Liver (tissue), 3 donors: ENCODE measurements around the gene TNS1.

Experiments
- CTCF ChIP-seq: fragments of 150-350 bp; IDR thresholded peaks from 2 replicates; pipeline ENCODE4 v1.5.1; 2017; ENCODE audit warnings: improper control_type of control experiment, low read depth, low read length; ENCODE audit not compliant: missing input control
- EGR1 ChIP-seq, 2 donors: IDR thresholded peaks; 2 replicates each; pipeline ENCODE4 v1.6.1; 2016 to 2018; ENCODE audit warnings: antibody characterized with exemption in 2 of 2, low read depth in 2 of 2
- GABPA ChIP-seq, 2 donors: IDR thresholded peaks in 1 of 2; conservative IDR thresholded peaks in 1 of 2; 2 replicates each; pipeline ENCODE4 v1.6.1; 2016; ENCODE audit warnings: antibody characterized with exemption in 2 of 2, mild to moderate bottlenecking in 1 of 2, moderate library complexity in 1 of 2
- MAX ChIP-seq: IDR thresholded peaks from 2 replicates; pipeline ENCODE4 v1.6.1; 2016; ENCODE audit warnings: antibody characterized with exemption
- RAD21 ChIP-seq, 2 donors: IDR thresholded peaks; 2 replicates each; pipeline ENCODE4 v1.6.1; 2016; ENCODE audit warnings: antibody characterized with exemption in 2 of 2, mild to moderate bottlenecking in 2 of 2
- REST ChIP-seq: IDR thresholded peaks from 2 replicates; pipeline ENCODE4 v1.6.1; 2016; ENCODE audit warnings: antibody characterized with exemption, mild to moderate bottlenecking
- TAF1 ChIP-seq: conservative IDR thresholded peaks from 2 replicates; pipeline ENCODE4 v1.6.1; 2016; ENCODE audit warnings: antibody characterized with exemption, mild to moderate bottlenecking
- ZBTB33 ChIP-seq: IDR thresholded peaks from 2 replicates; pipeline ENCODE4 v1.6.1; 2016; ENCODE audit warnings: antibody characterized with exemption
- donor health status: healthy.
- donor health status: healthy.

- TF ChIP-seq CTCF, result peak; percentile 19
- TF ChIP-seq ZBTB33, result no peak
- no peak for TF ChIP-seq TAF1
- peak in 1 of 2 donors; percentile 50 for TF ChIP-seq RAD21 (IDR thresholded peaks at IDR 0.05)
- TF ChIP-seq GABPA (IDR thresholded peaks at IDR 0.05 in 1 of 2, conservative IDR thresholded peaks at IDR 0.05 in 1 of 2), result no peak
- TF ChIP-seq REST, result no peak
- no peak for TF ChIP-seq EGR1 (IDR thresholded peaks at IDR 0.05; ENCODE audit: low read depth in 2 of 2)
- TF ChIP-seq MAX, result no peak
Observed at GRCh38 chr2:217918308-217919024, 84.3 kb downstream of the TNS1 start.
